H9 (cell line): Measurements from ENCODE around the gene SHBG. TPM values are rescaled to one million over a fixed set of nuclear protein-coding genes. Genes with fewer than 3 reads are reported as not detected.

Experiments
- DNase-seq: peaks from one replicate; pipeline ENCODE4 v3.0.0-alpha.2; 2017
- H2AFZ ChIP-seq: one replicate; pipeline ENCODE4 v1.6.1; 2013; ENCODE audit warnings: mild to moderate bottlenecking, low read length, control low read depth, moderate library complexity
- H2AK5ac ChIP-seq: 2 replicates; pipeline ENCODE4 v1.6.1; 2013; ENCODE audit warnings: low read length, control low read depth, mixed read lengths; ENCODE audit not compliant: insufficient read length
- H2BK120ac ChIP-seq: one replicate; pipeline ENCODE4 v1.6.1; 2013; ENCODE audit warnings: low read depth, mild to moderate bottlenecking, low read length, control low read depth, inconsistent platforms; ENCODE audit not compliant: poor library complexity, severe bottlenecking
- H2BK12ac ChIP-seq: 2 replicates; pipeline ENCODE4 v1.6.1; 2013; ENCODE audit warnings: low read length, control low read depth, mixed read lengths, low read depth; ENCODE audit not compliant: insufficient read length
- H2BK15ac ChIP-seq: 2 replicates; pipeline ENCODE4 v1.6.1; 2013; ENCODE audit warnings: low read depth, low read length, control low read depth
- H2BK20ac ChIP-seq: one replicate; pipeline ENCODE4 v1.6.1; 2013; ENCODE audit warnings: low read depth, mild to moderate bottlenecking, low read length, control low read depth, inconsistent platforms; ENCODE audit not compliant: poor library complexity, severe bottlenecking
- H2BK5ac ChIP-seq: 2 replicates; pipeline ENCODE4 v1.6.1; 2013; ENCODE audit warnings: low read length, control low read depth, mixed read lengths; ENCODE audit not compliant: insufficient read length
- H3K14ac ChIP-seq: 2 replicates; pipeline ENCODE4 v1.6.1; 2013; ENCODE audit warnings: low read length, control low read depth; ENCODE audit not compliant: insufficient read depth
- H3K18ac ChIP-seq: 2 replicates; pipeline ENCODE4 v1.6.1; 2013; ENCODE audit warnings: low read depth, mild to moderate bottlenecking, mixed read lengths, low read length, control low read depth; ENCODE audit not compliant: insufficient read length
- H3K23ac ChIP-seq: 2 replicates; pipeline ENCODE4 v1.6.1; 2013; ENCODE audit warnings: low read length, control low read depth, mixed read lengths, low read depth; ENCODE audit not compliant: insufficient read length
- H3K23me2 ChIP-seq: 2 replicates; pipeline ENCODE4 v1.6.1; 2013; ENCODE audit warnings: low read depth, mild to moderate bottlenecking, mixed read lengths, low read length, control low read depth; ENCODE audit not compliant: insufficient read length, poor library complexity, severe bottlenecking
- H3K27ac ChIP-seq: 2 replicates; pipeline ENCODE4 v1.5.1; 2013; ENCODE audit warnings: low read length, control low read depth, mixed read lengths, low read depth; ENCODE audit not compliant: insufficient read length
- H3K27me3 ChIP-seq: 2 replicates; pipeline ENCODE4 v1.6.1; 2013; ENCODE audit warnings: low read length, control low read depth, inconsistent platforms; ENCODE audit not compliant: insufficient read depth
- H3K4ac ChIP-seq: 2 replicates; pipeline ENCODE4 v1.6.1; 2013; ENCODE audit warnings: low read depth, mild to moderate bottlenecking, control low read depth, inconsistent platforms, low read length, moderate library complexity
- H3K4me1 ChIP-seq: 2 replicates; pipeline ENCODE4 v1.6.1; 2013; ENCODE audit warnings: low read length, control low read depth, inconsistent platforms; ENCODE audit not compliant: insufficient read depth
- H3K4me2 ChIP-seq: 2 replicates; pipeline ENCODE4 v1.6.1; 2013; ENCODE audit warnings: low read length, control low read depth, mixed read lengths; ENCODE audit not compliant: insufficient read length, insufficient read depth
- H3K56ac ChIP-seq: 2 replicates; pipeline ENCODE4 v1.6.1; 2013; ENCODE audit warnings: low read depth, mild to moderate bottlenecking, mixed read lengths, low read length, control low read depth; ENCODE audit not compliant: insufficient read length
- H3K79me1 ChIP-seq: 2 replicates; pipeline ENCODE4 v1.6.1; 2013; ENCODE audit warnings: low read depth, mild to moderate bottlenecking, moderate library complexity, low read length, control low read depth, inconsistent platforms; ENCODE audit not compliant: insufficient read depth, poor library complexity, severe bottlenecking
- H3K79me2 ChIP-seq: 2 replicates; pipeline ENCODE4 v1.6.1; 2013; ENCODE audit warnings: low read length, control low read depth, inconsistent platforms; ENCODE audit not compliant: insufficient read depth
- H3K9ac ChIP-seq: 2 replicates; pipeline ENCODE4 v1.6.1; 2013; ENCODE audit warnings: low read length, control low read depth, mixed read lengths; ENCODE audit not compliant: insufficient read length; ENCODE audit errors: extremely low read depth
- H3K9me3 ChIP-seq: one replicate; pipeline ENCODE4 v1.6.1; 2013; ENCODE audit warnings: low read depth, low read length, inconsistent platforms; ENCODE audit not compliant: control insufficient read depth
- H3T11ph ChIP-seq: one replicate; pipeline ENCODE4 v1.6.1; 2013; ENCODE audit warnings: mild to moderate bottlenecking, low read length, control low read depth, inconsistent platforms
- H4K20me1 ChIP-seq: one replicate; pipeline ENCODE4 v1.6.1; 2013; ENCODE audit not compliant: control insufficient read depth, insufficient read length, insufficient read depth
- H4K5ac ChIP-seq: 2 replicates; pipeline ENCODE4 v1.6.1; 2013; ENCODE audit warnings: low read depth, mild to moderate bottlenecking, mixed read lengths, low read length, control low read depth; ENCODE audit not compliant: insufficient read length
- H4K8ac ChIP-seq: replicated peaks from 2 replicates; pipeline ENCODE4 v1.6.1; 2013; ENCODE audit warnings: low read length, control low read depth, mixed read lengths, low read depth; ENCODE audit not compliant: insufficient read length
- H4K91ac ChIP-seq: 2 replicates; pipeline ENCODE4 v1.6.1; 2013; ENCODE audit warnings: low read depth, mild to moderate bottlenecking, moderate library complexity, mixed read lengths, low read length, control low read depth; ENCODE audit not compliant: insufficient read length
- H3K27ac Mint-ChIP-seq, 3 experiments: 2 replicates in 2 of 3; 3 replicates in 1 of 3; pipeline ENCODE4 v1.8.0; 2020 to 2021; ENCODE audit warnings: mixed read lengths in 3 of 3, mild to moderate bottlenecking in 1 of 3, moderate library complexity in 1 of 3
- H3K27me3 Mint-ChIP-seq: 2 replicates; pipeline ENCODE4 v1.8.0; 2021; ENCODE audit warnings: low read depth, mild to moderate bottlenecking, moderate library complexity, mixed read lengths
- H3K36me3 Mint-ChIP-seq, 3 experiments: 2 replicates in 2 of 3; 3 replicates in 1 of 3; pipeline ENCODE4 v1.8.0; 2020 to 2021; ENCODE audit warnings: low read depth in 3 of 3, mixed read lengths in 3 of 3; ENCODE audit not compliant: insufficient read depth in 1 of 3
- H3K4me1 Mint-ChIP-seq, 2 experiments: 2 replicates each; pipeline ENCODE4 v1.8.0; 2020; ENCODE audit warnings: mixed read lengths in 2 of 2
- H3K4me3 Mint-ChIP-seq, 2 experiments: 2 replicates in 1 of 2; 3 replicates in 1 of 2; pipeline ENCODE4 v1.8.0; 2020 to 2021; ENCODE audit warnings: mild to moderate bottlenecking in 2 of 2, mixed read lengths in 2 of 2, moderate library complexity in 1 of 2
- H3K9me3 Mint-ChIP-seq, 2 experiments: 2 replicates in 1 of 2; 3 replicates in 1 of 2; pipeline ENCODE4 v1.8.0; 2020; ENCODE audit warnings: mild to moderate bottlenecking in 2 of 2, mixed read lengths in 2 of 2, moderate library complexity in 1 of 2
- CTCF ChIP-seq: fragments of 200-600 bp; sonication (generic); conservative IDR thresholded peaks from 3 replicates; pipeline ENCODE4 v1.8.0; 2021; ENCODE audit warnings: antibody characterized with exemption, mild to moderate bottlenecking
- WGBS: extraction: QIAGEN DNeasy Blood & Tissue Kit; methylation state at CpG from one replicate; pipeline ENCODE4 v1.1.7; 2013; ENCODE audit warnings: missing lambda C conversion rate, low lambda C conversion rate, mixed read lengths; ENCODE audit not compliant: insufficient read length; ENCODE audit errors: extremely low coverage; 5-methylcytosine and 5-hydroxymethylcytosine counted together
- long read RNA-seq: library from polyadenylated mRNA; unstranded; transcript quantifications from one replicate; pipeline ENCODE4 v2.0.0, GENCODE V29; 2020
- total RNA-seq: library from RNA; stranded (reverse); gene quantifications from 2 replicates; pipeline ENCODE4 v1.2.1, GENCODE V29; 2021

The SHBG gene
- 1.5 and 1.6 TPM in 2 replicates for total RNA-seq
- long read RNA-seq, partial matches to known transcripts, result 1 of 7 reads
- long read RNA-seq, other reads (novel, unspliced or antisense), result 6 of 7 reads

- H3K18ac ChIP-seq, result no peak within 1 kb of the TSS
- H3K23ac ChIP-seq, result no peak within 1 kb of the TSS
- H3K9me3 Mint-ChIP-seq, result no peaks in the 10 kb centered on the region
- H3K4ac ChIP-seq, result no peak within 1 kb of the TSS
- H2BK120ac ChIP-seq, result no peak within 1 kb of the TSS
- DNase-seq, result no peak
- H2BK20ac ChIP-seq, result no peak within 1 kb of the TSS
- H3K23me2 ChIP-seq, result peaks cover 8% of the 10 kb centered on the region
- no peaks in the 10 kb centered on the region for H3K79me1 ChIP-seq
- no peak within 1 kb of the TSS for H3K27ac Mint-ChIP-seq
- no peaks in the 10 kb centered on the region for H3K79me2 ChIP-seq
- H3K27me3 Mint-ChIP-seq, result peaks cover 2% of the 10 kb centered on the region; the same call in 1 of the 2 replicates
- H3K9me3 ChIP-seq, result no peaks in the 10 kb centered on the region
- no peak within 1 kb of the TSS for H3K9ac ChIP-seq
- no peak within 1 kb of the TSS for H3K14ac ChIP-seq
- no peak within 1 kb of the TSS for H2AFZ ChIP-seq
- H4K5ac ChIP-seq, result no peak within 1 kb of the TSS
- H2BK5ac ChIP-seq, result no peak within 1 kb of the TSS
- H4K20me1 ChIP-seq, result no peaks in the 10 kb centered on the region
- no CpG with 5 or more reads among the region's 13 CpGs for WGBS
- no peak within 1 kb of the TSS for H2BK15ac ChIP-seq
- H3K4me3 Mint-ChIP-seq, result no peak within 1 kb of the TSS; a peak in 2 of 5 replicates
- no peak within 1 kb of the TSS for H4K91ac ChIP-seq
- no peaks in the 10 kb centered on the region for H3K27me3 ChIP-seq
- no peak within 1 kb of the TSS for H2AK5ac ChIP-seq
- H2BK12ac ChIP-seq, result no peak within 1 kb of the TSS
- H3K4me1 ChIP-seq, result no peaks in the 10 kb centered on the region
- no peak within 1 kb of the TSS for H3K27ac ChIP-seq
- H3K4me2 ChIP-seq, result no peak within 1 kb of the TSS
- H3K36me3 Mint-ChIP-seq, result peaks cover 4 to 15% (median 14%) of the 10 kb centered on the region in 3 experiments
- H3K4me1 Mint-ChIP-seq, result peaks cover 21 to 29% of the 10 kb centered on the region in 2 experiments
- H3K56ac ChIP-seq, result no peak within 1 kb of the TSS
- no peak for TF ChIP-seq CTCF
- H3T11ph ChIP-seq, result no peak within 1 kb of the TSS
- H4K8ac ChIP-seq, result no peak within 1 kb of the TSS
Observed at GRCh38 chr17:7629939-7630571, at the start of gene SHBG. Gene SHBG, plus strand, starts transcription at chr17:7630135. Its CDS starts 38 bp downstream, at chr17:7630173.
